ENCODE results near the gene PDCD11. TPM values are rescaled to one million over a fixed set of nuclear protein-coding genes. Genes with fewer than 3 reads are reported as not detected.

Gene PDCD11
- polyA plus RNA-seq, 1 experiment: 18.5 TPM

DNA sequence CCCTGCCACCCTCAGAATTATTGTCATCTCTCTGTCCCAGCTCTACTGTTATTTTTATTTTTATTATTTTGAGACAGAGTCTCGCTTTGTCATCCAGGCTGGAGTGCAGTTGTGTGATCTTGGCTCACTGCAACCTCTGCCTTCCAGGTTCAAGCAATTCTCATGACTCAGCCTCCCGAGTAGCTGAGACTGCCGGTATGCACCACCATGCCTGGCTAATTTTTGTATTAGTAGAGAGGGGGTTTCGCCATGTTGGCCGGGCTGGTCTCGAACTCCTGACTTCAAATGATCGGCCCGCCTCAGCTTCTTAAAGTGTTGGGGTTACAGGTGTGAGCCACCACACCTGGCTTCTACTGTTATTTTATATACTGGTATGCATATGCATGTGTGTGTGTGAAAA lies 44.8 kb downstream of the PDCD11 start:
- ChIA-PET CTCF (interaction anchor here (1.3 kb wide), 1 partner anchor 27 kb away, joined by 3 read pairs; no protein-coding TSS in a partner anchor), POLR2A (no interaction called here)
- no peak overlapping the region for H3K4me3 ChIP-seq (ENCODE audit: low read depth, low read length)
- DNase-seq (ENCODE audit: low read depth, low spot score): no peak
- no peak overlapping the region for H3K27ac ChIP-seq (ENCODE audit: low read depth, low read length)
- no peak for TF ChIP-seq CTCF (IDR thresholded peaks at IDR 0.05; ENCODE audit: low read depth, low read length)
- no peaks in the 10 kb centered on the region for H3K27me3 ChIP-seq (ENCODE audit: control insufficient read depth, insufficient read depth, low read length)
- no peaks in the 10 kb centered on the region for H3K9me3 ChIP-seq (ENCODE audit: control insufficient read depth, insufficient read depth, low read length)

- H3K9me3 ChIP-seq (ENCODE audit: control insufficient read depth, insufficient read depth, low read length): no peaks in the 10 kb centered on the region
- H3K4me3 ChIP-seq (ENCODE audit: low read depth, low read length): no peak overlapping the region
- POLR2A ChIA-PET: no interaction called here
- peak overlapping the region; percentile 57 for H3K27ac ChIP-seq (ENCODE audit: low read depth, low read length)
- TF ChIP-seq CTCF (IDR thresholded peaks at IDR 0.05; ENCODE audit: low read depth, low read length): no peak
- CTCF ChIA-PET: no interaction called here
- H3K27me3 ChIP-seq (ENCODE audit: control insufficient read depth, insufficient read depth, low read length): no peaks in the 10 kb centered on the region
- no peak for DNase-seq (ENCODE audit: low read depth, low spot score)
Measured at GRCh38 chr10:103441611-103442010, 45.2 kb downstream of the PDCD11 start.

DNA sequence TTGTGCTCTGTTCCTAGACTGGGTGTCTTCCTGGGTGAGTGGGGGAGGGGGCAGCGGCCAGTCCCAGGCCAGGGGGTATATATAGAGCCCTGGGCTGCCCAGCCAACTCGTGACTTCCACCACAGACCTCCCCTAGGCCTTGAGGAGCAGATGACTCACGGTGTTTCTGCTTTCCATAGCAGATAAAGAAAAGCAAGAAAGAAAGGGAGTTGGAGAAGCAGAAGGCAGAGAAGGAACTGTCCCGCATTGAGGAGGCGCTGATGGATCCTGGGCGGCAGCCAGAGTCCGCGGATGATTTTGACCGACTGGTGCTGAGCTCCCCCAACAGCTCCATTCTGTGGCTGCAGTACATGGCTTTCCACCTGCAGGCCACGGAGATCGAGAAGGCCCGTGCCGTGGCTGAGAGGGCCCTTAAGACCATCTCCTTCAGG lies 45.6 kb downstream of the PDCD11 start:
- no peak for DNase-seq (ENCODE audit: low read depth, low spot score)
- Histone ChIP-seq H3K4me3 (ENCODE audit: low read depth, low read length) (no peak overlapping the region), H3K27me3 (ENCODE audit: control insufficient read depth, insufficient read depth, low read length) (no peaks in the 10 kb centered on the region), H3K27ac (ENCODE audit: low read depth, low read length) (peak overlapping the region; percentile 57), H3K9me3 (ENCODE audit: control insufficient read depth, insufficient read depth, low read length) (no peaks in the 10 kb centered on the region; the same call in 1 of the 2 replicates)
- ChIA-PET POLR2A (no interaction called here), CTCF (no interaction called here)
- TF ChIP-seq CTCF (IDR thresholded peaks at IDR 0.05; ENCODE audit: low read depth, low read length): no peak

DNA sequence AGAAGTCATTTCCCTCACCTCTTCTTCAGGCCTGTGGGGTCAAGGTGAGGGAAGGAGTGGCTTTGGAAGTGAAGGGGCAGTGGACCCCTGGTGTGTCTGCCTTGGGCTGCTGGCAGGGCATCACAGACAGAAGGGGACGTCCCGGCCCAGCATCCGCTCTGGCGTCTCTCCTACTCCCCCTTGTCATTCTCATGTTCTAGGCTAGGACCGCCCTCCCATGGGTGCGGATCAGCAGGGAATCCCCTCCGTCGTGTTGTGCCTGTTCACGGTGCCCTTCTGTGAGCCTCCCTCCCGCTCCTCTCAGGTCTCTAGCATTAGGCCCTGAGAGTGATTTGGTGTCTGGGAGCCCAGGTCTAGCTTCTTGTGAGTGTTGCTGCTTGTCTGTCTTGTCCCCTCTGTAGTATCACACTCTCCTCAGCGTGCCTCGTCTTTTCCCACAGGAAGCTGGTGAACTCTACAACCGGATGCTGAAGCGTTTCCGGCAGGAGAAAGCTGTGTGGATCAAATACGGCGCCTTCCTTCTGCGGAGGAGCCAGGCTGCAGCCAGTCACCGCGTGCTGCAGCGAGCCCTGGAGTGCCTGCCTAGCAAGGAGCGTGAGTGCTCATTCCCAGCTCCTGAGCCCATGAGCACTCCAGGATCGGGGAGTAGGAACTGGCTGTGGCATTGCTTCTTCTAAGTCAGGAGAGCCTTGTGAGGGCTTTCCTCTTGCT lies 47.2 kb downstream of the PDCD11 start:
- TF ChIP-seq CTCF (IDR thresholded peaks at IDR 0.05; ENCODE audit: low read depth, low read length): no peak
- no peak overlapping the region for H3K27ac ChIP-seq (ENCODE audit: low read depth, low read length)
- CTCF ChIA-PET: interaction anchor here (1.4 kb wide), 1 partner anchor 39 kb away, joined by 3 read pairs; no protein-coding TSS in a partner anchor
- no peaks in the 10 kb centered on the region for H3K27me3 ChIP-seq (ENCODE audit: control insufficient read depth, insufficient read depth, low read length)
- no peaks in the 10 kb centered on the region; the same call in 1 of the 2 replicates for H3K9me3 ChIP-seq (ENCODE audit: control insufficient read depth, insufficient read depth, low read length)
- no peak for DNase-seq (ENCODE audit: low read depth, low spot score)
- POLR2A ChIA-PET: no interaction called here
- H3K4me3 ChIP-seq (ENCODE audit: low read depth, low read length): no peak overlapping the region

- no peak for TF ChIP-seq CTCF (IDR thresholded peaks at IDR 0.05; ENCODE audit: low read depth, low read length)
- Histone ChIP-seq H3K27ac (ENCODE audit: low read depth, low read length) (no peak overlapping the region), H3K4me3 (ENCODE audit: low read depth, low read length) (no peak overlapping the region), H3K27me3 (ENCODE audit: control insufficient read depth, insufficient read depth, low read length) (no peaks in the 10 kb centered on the region), H3K9me3 (ENCODE audit: control insufficient read depth, insufficient read depth, low read length) (no peaks in the 10 kb centered on the region; the same call in 1 of the 2 replicates)
- ChIA-PET POLR2A (no interaction called here), CTCF (interaction anchor here (1.0 kb wide), 1 partner anchor 41 kb away, joined by 3 read pairs; no protein-coding TSS in a partner anchor)
- no peak for DNase-seq (ENCODE audit: low read depth, low spot score)
Measured at GRCh38 chr10:103444478-103444877, 48.1 kb downstream of the PDCD11 start.

Data from AG04450 (cell line).